ENCODE measurements around the gene BLACAT1. TPM values are rescaled to one million over a fixed set of nuclear protein-coding genes. Genes with fewer than 3 reads are reported as not detected.

Gene BLACAT1
- total RNA-seq, 1 donor, result not detected

DNA sequence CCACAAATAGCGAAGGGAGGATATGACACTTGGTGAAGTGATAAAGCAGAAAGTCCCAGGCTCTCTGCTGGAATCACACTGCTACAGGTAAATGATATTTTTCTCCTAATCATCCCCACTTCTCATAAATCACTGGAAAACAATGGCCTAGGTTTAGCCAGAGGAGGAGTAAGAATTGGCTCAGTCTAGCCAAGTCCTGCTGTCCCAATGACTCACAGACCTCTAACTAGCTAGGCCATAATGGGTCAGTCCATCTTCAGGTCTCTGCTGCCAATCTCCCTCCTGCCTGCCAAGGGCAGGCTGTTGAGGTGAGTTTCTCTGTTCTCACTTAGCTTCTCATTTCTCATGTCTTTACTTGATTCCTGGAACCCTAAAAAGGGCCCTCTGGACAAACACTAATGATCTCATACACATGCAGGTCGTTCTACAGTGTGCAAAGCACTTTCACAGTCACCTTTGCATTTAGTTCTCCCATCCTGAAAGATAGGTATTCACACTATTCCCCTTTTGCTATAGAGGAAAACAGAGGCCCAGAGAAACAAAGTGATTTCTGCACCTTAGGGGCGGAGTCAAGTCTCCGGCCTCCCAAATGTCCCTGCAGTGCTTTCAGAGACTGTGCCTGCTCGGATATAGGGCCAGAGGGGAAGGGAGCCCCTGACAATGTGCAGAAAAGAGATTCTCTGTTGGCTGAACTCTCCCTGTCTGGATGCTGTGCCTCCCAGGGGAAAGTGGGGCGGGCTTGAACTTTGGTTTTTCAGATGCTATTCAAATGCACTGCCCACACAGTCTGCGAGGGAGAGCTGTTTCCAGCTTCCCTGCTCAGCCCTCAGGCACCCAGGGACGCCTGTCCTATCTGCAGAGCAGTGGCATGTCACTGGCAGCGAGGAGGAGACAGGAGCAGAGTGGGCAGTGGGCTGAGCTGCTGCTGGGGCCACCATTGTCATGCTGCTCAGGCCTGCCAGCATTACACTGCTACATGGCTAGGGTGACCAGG lies 44.7 kb upstream of the BLACAT1 start:
- TF ChIP-seq, protein P1, sequence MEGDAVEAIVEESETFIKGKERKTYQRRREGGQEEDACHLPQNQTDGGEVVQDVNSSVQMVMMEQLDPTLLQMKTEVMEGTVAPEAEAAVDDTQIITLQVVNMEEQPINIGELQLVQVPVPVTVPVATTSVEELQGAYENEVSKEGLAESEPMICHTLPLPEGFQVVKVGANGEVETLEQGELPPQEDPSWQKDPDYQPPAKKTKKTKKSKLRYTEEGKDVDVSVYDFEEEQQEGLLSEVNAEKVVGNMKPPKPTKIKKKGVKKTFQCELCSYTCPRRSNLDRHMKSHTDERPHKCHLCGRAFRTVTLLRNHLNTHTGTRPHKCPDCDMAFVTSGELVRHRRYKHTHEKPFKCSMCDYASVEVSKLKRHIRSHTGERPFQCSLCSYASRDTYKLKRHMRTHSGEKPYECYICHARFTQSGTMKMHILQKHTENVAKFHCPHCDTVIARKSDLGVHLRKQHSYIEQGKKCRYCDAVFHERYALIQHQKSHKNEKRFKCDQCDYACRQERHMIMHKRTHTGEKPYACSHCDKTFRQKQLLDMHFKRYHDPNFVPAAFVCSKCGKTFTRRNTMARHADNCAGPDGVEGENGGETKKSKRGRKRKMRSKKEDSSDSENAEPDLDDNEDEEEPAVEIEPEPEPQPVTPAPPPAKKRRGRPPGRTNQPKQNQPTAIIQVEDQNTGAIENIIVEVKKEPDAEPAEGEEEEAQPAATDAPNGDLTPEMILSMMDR (IDR thresholded peaks at IDR 0.05; ENCODE audit: insufficient read depth, low read depth, low read length), result no peak
- no peak overlapping the region for H3K4me3 ChIP-seq (ENCODE audit: low read depth, low read length)
- no peak for DNase-seq (ENCODE audit: low read depth)

DNA sequence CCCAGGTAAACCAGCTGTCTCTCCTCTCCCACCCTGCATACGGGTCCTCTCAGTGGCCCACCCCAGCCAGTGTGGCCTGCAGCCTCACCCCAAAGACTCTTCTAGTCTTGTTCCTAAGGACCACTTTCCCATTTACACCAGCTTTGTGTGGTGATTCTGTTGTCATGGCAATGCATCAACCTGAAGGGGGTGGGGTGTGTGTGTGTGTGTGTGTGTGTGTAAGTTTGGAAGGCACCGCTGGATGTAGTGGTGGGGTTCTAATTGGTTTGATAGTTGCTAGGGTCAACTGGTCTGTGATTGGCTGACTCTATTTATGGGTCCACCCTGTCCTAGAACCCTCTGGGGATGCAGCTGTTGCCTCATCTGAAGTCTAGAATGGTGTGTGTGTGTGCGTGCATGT lies 43.9 kb upstream of the BLACAT1 start:
- no peak for DNase-seq (ENCODE audit: low read depth)
- H3K4me3 ChIP-seq (ENCODE audit: low read depth, low read length), result no peak overlapping the region
- TF ChIP-seq, protein P1 (IDR thresholded peaks at IDR 0.05; ENCODE audit: insufficient read depth, low read depth, low read length), result no peak

DNA sequence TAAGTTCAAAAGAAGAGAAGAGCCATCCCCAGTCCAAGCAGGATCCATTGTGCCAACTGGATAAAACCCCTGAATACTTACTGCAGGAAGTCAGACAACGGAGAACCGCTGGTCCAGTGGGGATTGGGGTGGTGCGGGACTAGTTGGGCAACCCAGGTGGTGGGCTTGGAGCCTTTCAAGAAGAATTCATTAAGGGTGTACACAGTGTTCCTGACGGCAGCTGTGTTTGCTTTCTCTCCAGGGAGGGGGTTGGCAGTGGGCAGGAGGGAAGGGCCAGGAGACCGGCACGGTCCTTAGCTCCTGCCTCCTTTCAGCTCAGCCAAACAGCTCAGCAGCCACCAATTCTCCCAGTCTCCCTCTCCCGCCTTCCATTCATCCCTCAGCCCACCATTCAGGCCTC lies 41.5 kb upstream of the BLACAT1 start:
- TF ChIP-seq, protein P1 (IDR thresholded peaks at IDR 0.05; ENCODE audit: insufficient read depth, low read depth, low read length), result no peak
- no peak for DNase-seq (ENCODE audit: low read depth)
- no peak overlapping the region for H3K4me3 ChIP-seq (ENCODE audit: low read depth, low read length)

DNA sequence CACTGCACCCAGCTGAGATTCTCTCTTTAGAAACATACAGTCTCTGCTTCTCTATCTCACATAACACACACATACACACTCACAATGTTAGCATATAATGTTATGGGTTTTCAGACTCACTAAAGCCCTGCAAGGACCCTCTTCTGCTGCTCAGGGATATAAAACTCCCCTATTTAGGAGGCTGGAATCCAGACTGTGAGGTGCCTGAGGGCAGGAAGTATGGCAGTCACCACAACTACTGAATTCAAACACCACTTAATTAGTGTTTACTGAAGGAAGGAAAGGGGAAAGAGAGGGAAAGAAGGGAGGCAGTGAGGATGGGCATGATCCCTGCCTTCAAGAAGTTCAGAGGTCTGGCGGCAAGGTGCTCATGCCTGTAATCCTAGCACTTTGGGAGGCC lies 40.8 kb upstream of the BLACAT1 start:
- TF ChIP-seq, protein P1 (IDR thresholded peaks at IDR 0.05; ENCODE audit: insufficient read depth, low read depth, low read length), result no peak
- DNase-seq (ENCODE audit: low read depth), result no peak
- H3K4me3 ChIP-seq (ENCODE audit: low read depth, low read length), result no peak overlapping the region

DNA sequence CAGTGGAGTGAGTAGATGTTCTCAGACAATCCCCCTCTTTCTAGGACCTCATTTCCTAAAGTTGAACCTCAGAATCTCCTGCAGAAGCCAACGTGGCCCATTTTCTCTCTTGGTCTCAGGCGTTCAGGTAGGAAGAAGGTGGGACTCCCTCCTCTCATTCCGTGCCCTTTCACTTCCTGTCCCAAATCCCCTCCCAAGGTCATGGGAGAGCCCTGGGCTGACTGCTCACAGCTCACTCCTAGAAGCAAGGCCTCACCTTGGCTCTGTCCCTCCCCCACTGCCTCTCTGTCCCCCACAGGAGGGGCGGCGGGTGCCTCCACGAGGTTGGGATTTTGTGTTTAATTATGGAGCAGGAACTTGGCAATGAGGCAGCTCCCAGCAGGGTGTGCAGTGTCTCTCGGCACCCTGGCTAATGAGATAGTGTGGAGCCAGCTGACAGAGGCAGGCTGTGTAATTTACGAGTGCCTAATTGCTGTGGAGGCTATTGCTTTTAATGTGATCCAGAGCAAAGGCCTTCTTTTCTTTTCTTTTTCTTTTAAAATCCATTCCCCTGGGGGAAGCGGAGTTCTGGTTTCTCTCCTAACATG lies 39.5 kb upstream of the BLACAT1 start:
- TF ChIP-seq, protein P1 (IDR thresholded peaks at IDR 0.05; ENCODE audit: insufficient read depth, low read depth, low read length), result no peak
- DNase-seq (ENCODE audit: low read depth), result no peak
- no peak overlapping the region for H3K4me3 ChIP-seq (ENCODE audit: low read depth, low read length)

DNA sequence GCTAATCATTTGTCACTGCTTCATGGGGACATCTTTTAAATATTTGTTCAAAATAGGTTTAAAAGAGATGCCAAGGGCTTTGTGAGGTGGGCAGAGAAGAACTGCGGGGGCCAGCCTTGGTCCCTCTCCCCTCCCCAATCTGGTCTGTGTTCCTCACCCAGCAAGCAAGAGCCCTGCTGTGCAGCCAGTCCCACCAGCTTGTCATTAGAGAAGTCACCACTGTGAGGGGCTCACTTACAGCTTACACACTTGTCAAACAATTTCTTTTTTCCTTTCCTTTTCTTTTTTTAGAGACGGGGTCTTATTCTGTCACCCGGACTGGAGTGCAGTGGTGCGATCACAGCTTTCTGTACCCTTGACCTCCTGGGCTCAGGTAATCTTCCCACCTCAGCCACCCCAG lies 38.3 kb upstream of the BLACAT1 start:
- TF ChIP-seq, protein P1 (IDR thresholded peaks at IDR 0.05; ENCODE audit: insufficient read depth, low read depth, low read length), result no peak
- H3K4me3 ChIP-seq (ENCODE audit: low read depth, low read length), result no peak overlapping the region
- no peak for DNase-seq (ENCODE audit: low read depth)

All from fibroblast of villous mesenchyme (primary cell).